ENCODE data around the gene OCA2. TPM values are rescaled to one million over a fixed set of nuclear protein-coding genes. Genes with fewer than 3 reads are reported as not detected.
A peak's percentile ranks its signal among the peaks of the same experiment; 100 is the strongest.

Gene OCA2
- total RNA-seq, 2 experiments from 2014 or later = not detected

DNA sequence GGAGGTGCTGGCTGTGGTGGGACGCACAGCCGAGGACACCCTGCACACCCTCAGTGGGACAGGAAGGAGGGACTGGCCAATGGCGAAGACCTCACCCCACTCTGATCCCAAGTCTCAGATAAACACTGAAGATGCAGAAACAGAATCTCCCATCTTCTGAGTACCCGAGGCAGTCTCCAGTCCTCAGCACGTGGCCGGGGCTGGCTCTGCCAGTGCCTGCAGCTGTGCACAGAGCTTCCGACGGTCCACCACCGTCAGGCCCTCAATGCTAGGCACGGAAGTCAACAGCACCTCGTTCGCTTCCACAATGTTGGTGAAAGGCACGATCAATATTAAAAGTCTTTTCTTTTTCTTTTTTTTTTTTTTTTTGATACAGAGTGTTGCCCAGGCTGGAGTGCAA, 16.8 kb upstream of the OCA2 start:
- no peak overlapping the region for H3K27ac Mint-ChIP-seq
- DNase-seq = no peak

DNA sequence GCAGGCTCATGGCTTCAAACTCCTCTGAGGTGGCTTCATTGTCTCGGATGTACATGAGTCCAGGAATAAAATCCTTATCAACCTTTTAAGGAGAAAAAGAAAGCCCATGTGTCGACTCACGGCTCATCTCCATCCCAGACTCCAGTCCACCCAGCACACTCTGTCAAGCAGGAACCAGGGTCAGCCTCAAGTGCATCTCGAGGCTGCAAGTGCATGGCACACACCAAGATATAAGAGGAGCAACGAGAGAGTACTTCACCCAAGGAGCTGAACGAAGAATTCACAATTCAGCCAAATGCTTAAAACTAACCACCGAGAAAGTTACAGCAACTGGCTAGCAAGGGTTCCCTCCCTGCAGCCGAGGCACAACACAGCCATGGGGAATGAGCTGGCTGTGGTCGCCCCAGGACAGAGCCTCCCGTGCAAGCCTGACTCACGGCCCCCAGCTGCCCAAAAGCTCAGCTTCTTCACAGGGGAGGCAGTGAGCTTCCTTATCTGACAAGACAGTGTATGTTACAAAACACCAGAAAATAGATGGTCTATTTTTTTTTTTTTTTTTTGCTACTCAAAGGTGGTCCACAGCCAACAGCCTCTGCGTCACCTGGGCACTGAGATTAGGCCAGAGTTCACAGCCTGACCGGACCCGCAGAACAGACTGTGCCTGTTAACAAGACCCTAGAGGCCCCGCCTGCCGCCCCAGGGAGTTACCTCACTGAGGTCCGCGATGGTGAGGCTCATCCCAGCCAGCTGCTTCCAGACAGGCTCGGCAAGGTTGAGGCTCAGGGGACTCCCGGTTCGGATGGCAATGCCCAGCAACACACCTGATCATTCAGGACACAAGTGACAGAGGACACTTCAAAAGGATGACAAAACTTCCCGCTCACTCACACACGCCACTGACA, 15.9 kb upstream of the OCA2 start:
- no peak overlapping the region for H3K4me3 Mint-ChIP-seq
- no peak for DNase-seq
- ChIA-PET POLR2A (no interaction called here), CTCF (interaction anchor here (0.6 to 1.7 kb wide), 3 partner anchors 11 to 49 kb away, joined by 3 to 4 read pairs (median 4); no protein-coding TSS in a partner anchor)
- H3K36me3 Mint-ChIP-seq (ENCODE audit: low read depth) = peaks cover 9% of the 10 kb centered on the region
- H3K27me3 Mint-ChIP-seq = no peaks in the 10 kb centered on the region
- no peaks in the 10 kb centered on the region for H3K4me1 Mint-ChIP-seq
- no peak overlapping the region for H3K27ac Mint-ChIP-seq
- H3K9me3 Mint-ChIP-seq = no peaks in the 10 kb centered on the region

More for the DNA sequence above, 16.8 kb upstream of the OCA2 start:
- Mint-ChIP-seq H3K27me3 (no peaks in the 10 kb centered on the region), H3K36me3 (ENCODE audit: low read depth) (peaks cover 13% of the 10 kb centered on the region), H3K4me1 (peaks cover 1% of the 10 kb centered on the region), H3K9me3 (no peaks in the 10 kb centered on the region), H3K4me3 (no peak overlapping the region)
- POLR2A ChIA-PET = no interaction called here
- CTCF ChIA-PET = interaction anchor here (0.6 kb wide), 1 partner anchor 10 kb away, joined by 5 read pairs; no protein-coding TSS in a partner anchor

DNA sequence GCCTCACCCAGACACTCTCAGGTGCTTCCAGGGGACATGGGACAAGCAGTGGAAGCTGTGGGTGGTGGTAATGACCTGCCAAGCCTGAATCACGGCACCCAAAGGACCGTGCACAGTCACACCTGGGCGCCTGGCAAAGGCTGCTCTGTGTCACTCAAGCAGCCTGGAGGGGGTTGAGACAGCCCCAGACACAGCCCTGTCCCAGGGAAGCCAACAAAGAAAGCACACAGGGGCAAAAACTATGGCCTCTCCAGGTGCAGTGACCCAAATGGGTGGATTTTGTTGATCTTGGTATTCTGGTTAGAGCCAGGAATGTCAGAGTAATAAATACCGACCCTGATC, 15.0 kb upstream of the OCA2 start:
- Mint-ChIP-seq H3K4me1 (no peaks in the 10 kb centered on the region), H3K4me3 (no peak overlapping the region), H3K36me3 (ENCODE audit: low read depth) (peaks cover 7% of the 10 kb centered on the region), H3K27ac (no peak overlapping the region), H3K27me3 (no peaks in the 10 kb centered on the region), H3K9me3 (no peaks in the 10 kb centered on the region)
- DNase-seq = no peak
- ChIA-PET CTCF (interaction anchor here (0.5 to 1.7 kb wide), 3 partner anchors 10 to 664 kb away, joined by 3 to 4 read pairs (median 3); no protein-coding TSS in a partner anchor), POLR2A (no interaction called here)

DNA sequence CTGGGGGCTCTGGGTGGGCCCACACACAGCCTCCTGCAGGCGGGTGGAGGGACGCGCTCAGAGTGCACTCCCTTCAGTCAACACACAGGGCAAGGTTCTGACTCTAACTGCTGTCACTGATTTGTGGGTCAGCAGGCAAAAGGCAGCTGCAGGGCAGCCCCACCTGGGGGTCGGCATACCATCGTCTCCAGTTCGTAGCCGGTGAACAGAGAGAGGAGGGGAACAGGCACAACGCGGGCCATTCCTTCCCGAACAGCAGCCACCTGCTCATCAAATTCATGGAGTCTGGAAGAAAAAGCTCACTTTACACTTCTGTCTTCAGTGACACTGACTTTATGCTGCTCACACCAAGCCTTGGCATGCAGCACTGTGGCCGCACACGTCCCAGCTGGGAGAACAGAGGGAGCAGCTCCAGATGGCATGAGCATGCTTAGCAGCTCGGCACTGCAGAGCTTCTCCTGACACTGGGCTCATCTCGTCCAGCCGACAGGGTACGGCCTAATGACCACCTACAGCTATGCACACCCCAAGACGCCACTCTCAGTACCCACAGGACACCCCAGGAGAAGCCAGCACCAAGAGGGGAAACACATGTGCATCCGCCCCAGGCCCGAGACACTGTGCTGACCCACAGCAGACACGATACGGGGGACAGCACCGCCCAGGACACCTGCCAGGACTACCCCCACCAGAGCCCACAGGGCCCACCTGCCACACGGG, 14.4 kb upstream of the OCA2 start:
- no peak for DNase-seq
- Mint-ChIP-seq H3K9me3 (no peaks in the 10 kb centered on the region), H3K36me3 (ENCODE audit: low read depth) (peaks cover 7% of the 10 kb centered on the region), H3K4me1 (no peaks in the 10 kb centered on the region), H3K27ac (no peak overlapping the region), H3K27me3 (no peaks in the 10 kb centered on the region), H3K4me3 (no peak overlapping the region)
- CTCF ChIA-PET = interaction anchor here (0.5 to 1.7 kb wide), 2 partner anchors 12 to 665 kb away, joined by 3 to 4 read pairs; no protein-coding TSS in a partner anchor
- POLR2A ChIA-PET = no interaction called here

DNA sequence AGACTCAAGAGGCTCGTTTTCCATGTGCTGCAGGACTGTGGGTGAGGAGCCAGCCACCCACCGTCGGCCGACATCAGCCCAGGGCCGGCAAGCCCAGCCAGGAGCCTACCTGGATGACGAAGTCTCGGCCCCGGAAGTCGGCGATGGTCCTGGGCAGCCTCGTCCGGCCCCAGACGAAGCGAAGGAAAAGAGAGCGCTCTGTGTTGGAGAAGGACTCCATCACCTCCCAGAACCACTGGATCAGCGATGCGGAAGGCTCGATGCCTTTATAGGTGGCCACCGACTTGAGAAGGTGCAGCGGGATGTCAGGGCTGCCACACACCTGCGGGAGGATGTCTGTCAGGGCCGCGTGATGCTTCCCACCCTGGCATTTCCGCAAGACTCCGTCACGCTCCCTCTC, 13.8 kb upstream of the OCA2 start:
- Mint-ChIP-seq H3K36me3 (ENCODE audit: low read depth) (peaks cover 7% of the 10 kb centered on the region), H3K4me1 (peaks cover 1% of the 10 kb centered on the region), H3K27me3 (peaks cover under 1% of the 10 kb centered on the region), H3K4me3 (no peak overlapping the region), H3K27ac (no peak overlapping the region), H3K9me3 (no peaks in the 10 kb centered on the region)
- DNase-seq = no peak
- ChIA-PET CTCF (no interaction called here), POLR2A (no interaction called here)

DNA sequence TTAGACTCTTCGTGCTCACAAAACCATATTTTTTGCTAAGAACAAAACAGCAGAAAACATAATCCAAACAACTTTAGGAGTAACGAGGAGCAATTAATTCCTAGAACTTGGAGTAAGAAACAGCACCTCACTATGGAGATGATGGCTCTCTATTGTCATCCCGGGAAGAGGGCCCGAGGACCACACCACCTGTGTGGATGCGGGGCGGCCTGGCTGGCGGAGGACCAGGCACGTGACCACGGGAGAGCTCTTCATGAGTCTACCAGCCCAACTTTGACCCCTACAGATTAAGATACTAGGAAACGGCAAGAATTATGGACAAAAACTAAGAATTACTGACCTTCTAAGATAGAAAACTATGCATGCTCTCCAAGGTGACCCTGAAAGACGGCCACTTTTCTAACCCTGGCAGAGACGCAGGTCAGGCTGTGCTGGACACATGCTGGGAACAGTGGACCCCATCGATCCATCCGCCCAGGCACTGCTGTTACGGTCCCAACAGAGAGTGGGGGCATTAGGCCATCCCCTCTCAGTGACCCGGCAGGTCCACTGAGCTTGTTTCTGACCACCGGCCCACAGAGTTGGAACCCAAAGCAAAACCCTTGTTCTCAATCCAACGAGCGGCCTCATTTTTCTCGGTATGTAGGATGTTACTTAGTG, 13.1 kb upstream of the OCA2 start:
- no peak for DNase-seq
- no peaks in the 10 kb centered on the region for H3K9me3 Mint-ChIP-seq
- peaks cover 7% of the 10 kb centered on the region for H3K36me3 Mint-ChIP-seq (ENCODE audit: low read depth)
- CTCF ChIA-PET = interaction anchor here (0.6 kb wide), 1 partner anchor 27 kb away, joined by 3 read pairs; no protein-coding TSS in a partner anchor
- no peak overlapping the region for H3K27ac Mint-ChIP-seq
- POLR2A ChIA-PET = no interaction called here
- H3K27me3 Mint-ChIP-seq = peaks cover 3% of the 10 kb centered on the region
- no peak overlapping the region for H3K4me3 Mint-ChIP-seq
- H3K4me1 Mint-ChIP-seq = peaks cover 6% of the 10 kb centered on the region

DNA sequence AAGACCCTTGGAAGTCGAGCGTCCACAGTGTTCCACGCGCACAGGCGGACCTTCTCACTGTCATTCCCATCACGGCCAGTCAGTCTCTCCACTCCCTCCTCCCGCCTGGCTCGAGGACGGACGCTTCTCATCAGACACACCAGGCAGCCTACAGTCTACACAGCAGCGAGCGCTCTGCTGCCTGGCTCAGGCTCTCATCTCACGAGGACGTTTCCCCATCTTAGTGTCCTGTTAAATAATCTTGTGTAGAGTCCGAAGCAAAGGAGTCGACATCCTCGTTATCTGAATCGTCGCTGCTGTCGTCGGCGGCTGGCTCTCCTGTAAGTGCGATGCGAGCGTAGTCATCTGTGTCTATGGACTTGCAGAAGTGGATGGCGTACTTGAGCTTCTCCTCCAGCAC, 12.4 kb upstream of the OCA2 start:
- Mint-ChIP-seq H3K27me3 (peaks cover 5% of the 10 kb centered on the region), H3K27ac (no peak overlapping the region), H3K9me3 (no peaks in the 10 kb centered on the region), H3K36me3 (ENCODE audit: low read depth) (peaks cover 7% of the 10 kb centered on the region), H3K4me1 (peaks cover 8% of the 10 kb centered on the region), H3K4me3 (no peak overlapping the region)
- POLR2A ChIA-PET = no interaction called here
- no peak for DNase-seq
- CTCF ChIA-PET = no interaction called here

DNA sequence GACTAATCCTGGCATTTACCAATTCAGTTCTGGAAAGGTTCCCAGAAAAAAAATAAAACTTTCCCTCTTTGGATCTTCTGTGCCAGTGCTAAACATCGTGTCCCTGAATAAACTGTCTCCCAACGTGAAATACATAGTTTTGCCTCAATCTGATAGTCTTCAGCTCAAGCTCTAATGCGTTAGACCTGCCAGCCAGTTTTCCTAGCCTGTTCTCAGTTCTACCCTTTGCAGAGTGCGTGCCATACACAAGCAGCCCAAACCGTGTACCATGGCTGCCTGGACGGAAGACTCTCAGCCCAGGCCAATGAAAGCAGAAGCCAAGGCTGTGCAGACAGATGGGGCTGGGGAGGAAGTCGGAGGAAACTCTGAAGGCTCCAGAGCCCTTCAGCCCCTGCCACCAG, 11.4 kb upstream of the OCA2 start:
- H3K36me3 Mint-ChIP-seq (ENCODE audit: low read depth) = peaks cover 7% of the 10 kb centered on the region
- H3K4me1 Mint-ChIP-seq = peaks cover 14% of the 10 kb centered on the region
- ChIA-PET CTCF (interaction anchor here (2.2 kb wide), 1 partner anchor 13 kb away, joined by 5 read pairs; no protein-coding TSS in a partner anchor), POLR2A (no interaction called here)
- H3K9me3 Mint-ChIP-seq = no peaks in the 10 kb centered on the region
- H3K27ac Mint-ChIP-seq = no peak overlapping the region
- H3K4me3 Mint-ChIP-seq = no peak overlapping the region
- DNase-seq = no peak
- peaks cover 13% of the 10 kb centered on the region for H3K27me3 Mint-ChIP-seq

DNA sequence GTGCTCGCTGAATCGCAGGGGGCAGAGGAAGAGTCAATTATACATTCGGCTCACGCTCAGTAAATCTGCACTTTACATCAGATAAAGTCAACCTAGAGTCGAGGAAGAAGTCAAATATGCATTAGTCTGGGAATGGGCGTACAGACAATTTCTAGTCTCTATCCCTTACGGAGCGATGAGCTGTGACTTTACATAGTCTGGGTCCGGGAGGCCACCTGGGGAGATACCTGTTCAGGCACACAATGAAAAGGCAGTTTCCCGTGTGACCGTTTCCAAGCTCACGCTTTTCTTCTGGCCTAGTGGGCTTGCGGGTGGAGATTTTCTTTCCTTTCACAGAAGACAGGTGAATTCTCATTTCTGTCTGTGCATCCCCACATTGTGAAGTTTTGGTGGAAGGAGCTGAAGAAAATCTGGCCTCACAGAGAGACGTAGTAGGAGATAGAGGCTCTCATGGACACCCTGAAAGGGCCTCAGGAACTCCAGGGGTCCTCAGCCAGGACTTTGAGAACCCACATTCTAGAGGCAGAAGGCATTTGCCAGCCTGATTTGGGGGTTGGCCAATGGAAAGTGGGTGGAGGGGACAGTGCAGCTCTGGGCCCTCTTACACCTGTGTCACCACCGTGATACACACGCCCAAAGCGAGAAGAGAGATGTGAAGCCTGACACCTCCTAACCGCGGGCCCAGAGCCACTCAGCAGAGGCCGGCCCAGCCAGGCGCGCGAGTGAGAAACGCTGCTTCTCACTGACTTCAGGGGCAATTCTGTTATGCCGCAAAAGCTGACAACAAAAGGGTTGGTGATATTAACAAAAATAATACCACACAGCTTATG, 10.7 kb upstream of the OCA2 start:
- H3K4me1 Mint-ChIP-seq = peaks cover 15% of the 10 kb centered on the region
- CTCF ChIA-PET = interaction anchor here (2.2 kb wide), 1 partner anchor 13 kb away, joined by 5 read pairs; no protein-coding TSS in a partner anchor
- H3K36me3 Mint-ChIP-seq (ENCODE audit: low read depth) = peaks cover 7% of the 10 kb centered on the region
- peaks cover 15% of the 10 kb centered on the region for H3K27me3 Mint-ChIP-seq
- no peaks in the 10 kb centered on the region for H3K9me3 Mint-ChIP-seq
- POLR2A ChIA-PET = no interaction called here
- no peak for DNase-seq
- no peak overlapping the region for H3K27ac Mint-ChIP-seq
- no peak overlapping the region for H3K4me3 Mint-ChIP-seq

DNA sequence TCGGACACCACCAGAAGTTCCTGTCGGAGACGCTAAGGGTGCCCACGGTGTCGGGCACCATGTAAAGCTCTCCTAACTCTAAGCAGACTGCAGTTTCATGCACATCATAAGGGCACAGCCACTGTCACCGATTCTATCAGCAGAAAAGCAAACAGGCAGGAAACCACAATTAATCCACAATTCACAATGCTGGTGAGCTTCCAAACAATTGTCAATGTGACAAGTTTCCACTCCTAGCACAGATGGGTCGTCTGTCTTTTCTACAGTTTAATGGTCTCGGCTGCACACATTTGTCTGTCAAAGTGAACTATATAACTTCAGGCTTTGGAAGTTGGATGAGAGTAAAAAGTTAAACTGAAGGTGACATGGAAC, 8.8 kb upstream of the OCA2 start:
- Mint-ChIP-seq H3K9me3 (no peaks in the 10 kb centered on the region), H3K36me3 (ENCODE audit: low read depth) (peaks cover 7% of the 10 kb centered on the region), H3K27ac (no peak overlapping the region), H3K4me1 (peaks cover 16% of the 10 kb centered on the region), H3K4me3 (no peak overlapping the region), H3K27me3 (peaks cover 20% of the 10 kb centered on the region)
- CTCF ChIA-PET = no interaction called here
- DNase-seq = no peak
- POLR2A ChIA-PET = no interaction called here

DNA sequence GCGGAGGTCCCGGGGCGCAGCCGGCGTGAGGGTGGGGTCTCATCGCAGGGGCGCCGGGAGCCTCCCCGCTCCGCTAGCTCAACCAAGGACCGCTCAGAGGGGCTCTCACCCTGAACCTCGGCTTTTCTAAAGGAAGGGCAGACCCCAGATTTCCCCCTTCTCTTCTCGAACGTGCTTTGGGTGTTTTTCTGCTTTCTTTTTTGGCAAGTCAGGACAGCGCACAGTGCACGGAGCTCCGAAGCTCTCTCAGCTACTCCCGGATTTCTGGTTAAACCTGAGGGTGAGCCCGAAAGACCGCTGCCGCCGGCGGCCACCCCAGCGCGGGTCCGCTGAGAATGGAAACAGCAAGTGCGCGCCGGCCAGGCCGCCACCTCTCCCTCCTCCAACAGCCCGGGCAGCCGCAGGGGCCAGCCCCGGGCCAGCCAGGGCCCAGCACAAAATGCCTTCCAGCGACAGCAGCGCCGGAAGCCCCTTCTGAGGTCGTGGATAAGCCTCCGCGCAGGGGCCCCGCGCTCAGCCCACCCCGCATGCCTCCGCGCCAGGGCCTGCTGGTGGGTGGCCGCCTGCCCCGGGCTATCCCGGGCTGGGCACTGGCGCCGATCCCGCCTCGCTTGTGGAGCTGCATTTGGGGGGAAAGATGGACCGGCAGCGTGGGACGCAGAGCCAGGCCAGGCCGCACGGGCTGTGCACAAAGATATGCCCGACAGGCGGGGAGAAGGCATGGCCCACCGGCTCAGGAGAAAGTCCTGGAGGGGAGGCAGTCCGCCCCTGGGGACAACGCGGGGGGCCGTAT, 8.2 kb upstream of the OCA2 start:
- H3K36me3 Mint-ChIP-seq (ENCODE audit: low read depth) = peaks cover 7% of the 10 kb centered on the region
- H3K4me1 Mint-ChIP-seq = peaks cover 16% of the 10 kb centered on the region
- ChIA-PET CTCF (no interaction called here), POLR2A (no interaction called here)
- H3K27me3 Mint-ChIP-seq = peaks cover 20% of the 10 kb centered on the region
- no peaks in the 10 kb centered on the region for H3K9me3 Mint-ChIP-seq
- no peak for DNase-seq
- no peak overlapping the region for H3K27ac Mint-ChIP-seq
- peak overlapping the region; percentile 71 for H3K4me3 Mint-ChIP-seq
